Measurements from ENCODE around the gene GUCA1C.

DNA sequence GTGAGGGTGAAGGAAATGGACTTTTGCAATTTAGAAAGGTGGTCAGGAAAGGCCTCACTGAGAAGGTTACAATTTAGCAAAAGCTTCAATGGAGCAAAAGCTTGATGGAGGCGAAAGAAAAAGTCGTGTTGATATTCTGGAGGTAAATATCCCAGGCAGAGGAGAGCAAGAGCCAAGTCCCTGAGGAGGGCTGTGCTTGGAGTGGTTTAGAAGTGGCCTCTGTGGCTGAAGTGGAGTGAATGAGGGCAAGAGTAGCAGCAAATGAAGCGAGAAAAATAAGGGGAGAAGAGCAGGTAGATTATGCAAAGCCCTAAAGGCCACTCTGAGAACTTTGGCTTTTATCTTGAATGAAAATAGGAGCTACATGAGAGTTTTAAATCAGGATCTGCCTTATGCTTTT, 54.1 kb downstream of the GUCA1C start:
- TF ChIP-seq CTCF (IDR thresholded peaks at IDR 0.05; ENCODE audit: insufficient read depth, low read depth, low read length) (no peak), EZH2 (IDR thresholded peaks at IDR 0.05; ENCODE audit: insufficient read depth, low read length) (no peak)
